Keratinocyte (primary cell): ENCODE results near the gene XRCC3. TPM values are rescaled to one million over a fixed set of nuclear protein-coding genes. Genes with fewer than 3 reads are reported as not detected.
A peak's percentile ranks its signal among the peaks of the same experiment; 100 is the strongest.

Source experiments
- DNase-seq: peaks from one replicate; pipeline ENCODE4 v3.0.0-alpha.2; 2011; ENCODE audit warnings: low read depth, missing footprints, low spot score
- FAIRE-seq: peaks from 2 replicates; lab custom pipeline; 2011; peaks lifted over from hg19 to GRCh38; lab: Jason Lieb, UNC
- H2AFZ ChIP-seq: 2 replicates; pipeline ENCODE4 v1.6.0; 2012; ENCODE audit warnings: low read length, control low read depth, inconsistent platforms; ENCODE audit not compliant: control insufficient read depth
- H3K27ac ChIP-seq: 2 replicates; pipeline ENCODE4 v1.5.1; 2011; ENCODE audit warnings: low read length; ENCODE audit not compliant: control insufficient read depth, insufficient read depth
- H3K27me3 ChIP-seq: 3 replicates; pipeline ENCODE4 v1.6.0; 2011; ENCODE audit warnings: low read length; ENCODE audit not compliant: control insufficient read depth, insufficient read depth; ENCODE audit errors: extremely low read depth
- H3K36me3 ChIP-seq, 2 experiments: 2 replicates in 1 of 2; 3 replicates in 1 of 2; pipeline ENCODE4 v1.5.1; 2011; ENCODE audit warnings: low read length in 2 of 2, mild to moderate bottlenecking in 1 of 2; ENCODE audit not compliant: control insufficient read depth in 2 of 2, insufficient read depth in 2 of 2; ENCODE audit errors: extremely low read depth in 1 of 2
- H3K4me1 ChIP-seq: 3 replicates; pipeline ENCODE4 v1.5.1; 2011; ENCODE audit warnings: low read length; ENCODE audit not compliant: control insufficient read depth, insufficient read depth; ENCODE audit errors: extremely low read depth
- H3K4me2 ChIP-seq: 3 replicates; pipeline ENCODE4 v1.6.0; 2011; ENCODE audit warnings: low read depth, low read length; ENCODE audit not compliant: control insufficient read depth, insufficient read depth; ENCODE audit errors: extremely low read depth
- H3K4me3 ChIP-seq, 3 experiments: fragments of 200-600 bp in 1 of 3; sonication (generic) in 1 of 3; 2 replicates in 2 of 3; 3 replicates in 1 of 3; pipeline ENCODE4 v1.5.1; 2011 to 2016; ENCODE audit warnings: low read length in 3 of 3, mild to moderate bottlenecking in 3 of 3, control low read depth in 2 of 3, inconsistent platforms in 1 of 3, low read depth in 1 of 3, mixed read lengths in 1 of 3, mixed run types in 1 of 3, moderate library complexity in 1 of 3; ENCODE audit not compliant: control insufficient read depth in 2 of 3, insufficient read depth in 2 of 3; ENCODE audit errors: extremely low read depth in 1 of 3
- H3K79me2 ChIP-seq: 2 replicates; pipeline ENCODE4 v1.6.0; 2012; ENCODE audit warnings: low read length; ENCODE audit not compliant: control insufficient read depth, insufficient read depth
- H3K9ac ChIP-seq: 3 replicates; pipeline ENCODE4 v1.6.0; 2011; ENCODE audit warnings: low read length; ENCODE audit not compliant: control insufficient read depth, insufficient read depth; ENCODE audit errors: extremely low read depth
- H3K9me1 ChIP-seq: 3 replicates; pipeline ENCODE4 v1.6.0; 2011; ENCODE audit warnings: low read length; ENCODE audit not compliant: control insufficient read depth, insufficient read depth; ENCODE audit errors: extremely low read depth
- H3K9me3 ChIP-seq: 2 replicates; pipeline ENCODE4 v1.5.1; 2012; ENCODE audit warnings: low read depth, low read length; ENCODE audit not compliant: control insufficient read depth
- H4K20me1 ChIP-seq: 3 replicates; pipeline ENCODE4 v1.6.0; 2011; ENCODE audit warnings: low read length; ENCODE audit not compliant: control insufficient read depth, insufficient read depth; ENCODE audit errors: extremely low read depth
- EZH2 ChIP-seq: IDR thresholded peaks from one replicate; pipeline ENCODE4 v1.6.1; 2012; ENCODE audit warnings: inconsistent platforms, mild to moderate bottlenecking, low read length, moderate library complexity
- dilution Hi-C: fragments of 300-500 bp; cut with MboI; formaldehyde crosslinking; loops from one replicate; pipeline ENCODE4 v1.7.0; 2020; ENCODE audit warnings: low sequenced_read_pairs; ENCODE audit not compliant: extremely low pct_ligation_motif_present
- polyA plus RNA-seq, 5 experiments: library from polyadenylated mRNA; depleted of rRNA in 3 of 5; stranded (reverse) in 3 of 5; stranded (forward) in 1 of 5; unstranded in 1 of 5; fragments of >200 nt; gene quantifications; 1 replicate in 1 of 5; 2 replicates in 3 of 5; 3 replicates in 1 of 5; pipeline versions ENCODE4 v1.2.1 to v1.2.3, GENCODE V29; 2011 to 2012; ENCODE audit warnings: missing spikeins in 2 of 5, low read depth in 1 of 5, low replicate concordance in 1 of 5
- TF ChIP-seq, protein P1 (sequence below), 3 experiments: IDR thresholded peaks in 1 of 3; conservative IDR thresholded peaks in 1 of 3; optimal IDR thresholded peaks in 1 of 3; 2 replicates in 2 of 3; 3 replicates in 1 of 3; pipeline versions ENCODE3 to v1.5.1; 2011; ENCODE audit warnings: low read length in 3 of 3, mild to moderate bottlenecking in 3 of 3, moderate library complexity in 2 of 3, control low read depth in 1 of 3, inconsistent platforms in 1 of 3; ENCODE audit not compliant: insufficient read depth in 2 of 3; ENCODE audit errors: extremely low read depth in 1 of 3

Gene XRCC3
- polyA plus RNA-seq, 1 donor (not counting 4 experiments of a cell fraction or from before 2014, with no cell fraction given) = 21.0 TPM

- FAIRE-seq = no peak
Observed at GRCh38 chr14:103679351-103679750, 35.9 kb downstream of the XRCC3 start.

GRCh38 chr14:103676881-103677675 is 38.2 kb downstream of the XRCC3 start:
- TF ChIP-seq, protein P1, sequence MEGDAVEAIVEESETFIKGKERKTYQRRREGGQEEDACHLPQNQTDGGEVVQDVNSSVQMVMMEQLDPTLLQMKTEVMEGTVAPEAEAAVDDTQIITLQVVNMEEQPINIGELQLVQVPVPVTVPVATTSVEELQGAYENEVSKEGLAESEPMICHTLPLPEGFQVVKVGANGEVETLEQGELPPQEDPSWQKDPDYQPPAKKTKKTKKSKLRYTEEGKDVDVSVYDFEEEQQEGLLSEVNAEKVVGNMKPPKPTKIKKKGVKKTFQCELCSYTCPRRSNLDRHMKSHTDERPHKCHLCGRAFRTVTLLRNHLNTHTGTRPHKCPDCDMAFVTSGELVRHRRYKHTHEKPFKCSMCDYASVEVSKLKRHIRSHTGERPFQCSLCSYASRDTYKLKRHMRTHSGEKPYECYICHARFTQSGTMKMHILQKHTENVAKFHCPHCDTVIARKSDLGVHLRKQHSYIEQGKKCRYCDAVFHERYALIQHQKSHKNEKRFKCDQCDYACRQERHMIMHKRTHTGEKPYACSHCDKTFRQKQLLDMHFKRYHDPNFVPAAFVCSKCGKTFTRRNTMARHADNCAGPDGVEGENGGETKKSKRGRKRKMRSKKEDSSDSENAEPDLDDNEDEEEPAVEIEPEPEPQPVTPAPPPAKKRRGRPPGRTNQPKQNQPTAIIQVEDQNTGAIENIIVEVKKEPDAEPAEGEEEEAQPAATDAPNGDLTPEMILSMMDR (optimal IDR thresholded peaks at IDR 0.05 in 1 of 3, IDR thresholded peaks at IDR 0.05 in 1 of 3, conservative IDR thresholded peaks at IDR 0.05 in 1 of 3; ENCODE audit: extremely low read depth in 1 of 3, insufficient read depth in 2 of 3, low read length in 3 of 3) = no peak
- TF ChIP-seq EZH2 = no peak
- no peak for DNase-seq

More at GRCh38 chr14:103679351-103679750, 35.9 kb downstream of the XRCC3 start:
- Histone ChIP-seq H3K4me1 (no peaks in the 10 kb centered on the region), H3K9ac (no peak overlapping the region), H3K27me3 (no peaks in the 10 kb centered on the region), H2AFZ (no peak overlapping the region), H3K79me2 (peaks cover 2% of the 10 kb centered on the region), H3K4me3 (no peak overlapping the region), H3K27ac (no peak overlapping the region), H3K36me3 (peaks cover 42 to 49% of the 10 kb centered on the region in 2 experiments), H3K9me3 (no peaks in the 10 kb centered on the region), H3K9me1 (no peaks in the 10 kb centered on the region), H4K20me1 (no peaks in the 10 kb centered on the region), H3K4me2 (no peak overlapping the region)
- DNase-seq = no peak
- dilution Hi-C loops = no loop called here
- TF ChIP-seq EZH2 = no peak
- TF ChIP-seq, protein P1 (optimal IDR thresholded peaks at IDR 0.05 in 1 of 3, IDR thresholded peaks at IDR 0.05 in 1 of 3, conservative IDR thresholded peaks at IDR 0.05 in 1 of 3; ENCODE audit: extremely low read depth in 1 of 3, insufficient read depth in 2 of 3, low read length in 3 of 3) = peak; percentile 20 to 72 (median 35)

More at GRCh38 chr14:103676881-103677675, 38.2 kb downstream of the XRCC3 start:
- H3K9me3 ChIP-seq = no peaks in the 10 kb centered on the region
- no peaks in the 10 kb centered on the region for H3K4me1 ChIP-seq
- no peaks in the 10 kb centered on the region for H3K9me1 ChIP-seq
- no peaks in the 10 kb centered on the region for H3K79me2 ChIP-seq
- dilution Hi-C loops = no loop called here
- peaks cover 2% of the 10 kb centered on the region for H4K20me1 ChIP-seq
- no peak overlapping the region for H2AFZ ChIP-seq
- no peak for FAIRE-seq
- H3K36me3 ChIP-seq = peaks cover 43 to 54% of the 10 kb centered on the region in 2 experiments
- H3K9ac ChIP-seq = no peak overlapping the region
- H3K27me3 ChIP-seq = no peaks in the 10 kb centered on the region
- no peak overlapping the region for H3K27ac ChIP-seq
- H3K4me2 ChIP-seq = no peak overlapping the region
- H3K4me3 ChIP-seq = no peak overlapping the region
